Measurements from ENCODE around the gene YARS1. TPM values are rescaled to one million over a fixed set of nuclear protein-coding genes. Genes with fewer than 3 reads are reported as not detected.
A peak's percentile ranks its signal among the peaks of the same experiment; 100 is the strongest.

The YARS1 gene
- total RNA-seq, 3 donors from 2014 or later = 53.8 to 67.5 (median 67.2) TPM

DNA sequence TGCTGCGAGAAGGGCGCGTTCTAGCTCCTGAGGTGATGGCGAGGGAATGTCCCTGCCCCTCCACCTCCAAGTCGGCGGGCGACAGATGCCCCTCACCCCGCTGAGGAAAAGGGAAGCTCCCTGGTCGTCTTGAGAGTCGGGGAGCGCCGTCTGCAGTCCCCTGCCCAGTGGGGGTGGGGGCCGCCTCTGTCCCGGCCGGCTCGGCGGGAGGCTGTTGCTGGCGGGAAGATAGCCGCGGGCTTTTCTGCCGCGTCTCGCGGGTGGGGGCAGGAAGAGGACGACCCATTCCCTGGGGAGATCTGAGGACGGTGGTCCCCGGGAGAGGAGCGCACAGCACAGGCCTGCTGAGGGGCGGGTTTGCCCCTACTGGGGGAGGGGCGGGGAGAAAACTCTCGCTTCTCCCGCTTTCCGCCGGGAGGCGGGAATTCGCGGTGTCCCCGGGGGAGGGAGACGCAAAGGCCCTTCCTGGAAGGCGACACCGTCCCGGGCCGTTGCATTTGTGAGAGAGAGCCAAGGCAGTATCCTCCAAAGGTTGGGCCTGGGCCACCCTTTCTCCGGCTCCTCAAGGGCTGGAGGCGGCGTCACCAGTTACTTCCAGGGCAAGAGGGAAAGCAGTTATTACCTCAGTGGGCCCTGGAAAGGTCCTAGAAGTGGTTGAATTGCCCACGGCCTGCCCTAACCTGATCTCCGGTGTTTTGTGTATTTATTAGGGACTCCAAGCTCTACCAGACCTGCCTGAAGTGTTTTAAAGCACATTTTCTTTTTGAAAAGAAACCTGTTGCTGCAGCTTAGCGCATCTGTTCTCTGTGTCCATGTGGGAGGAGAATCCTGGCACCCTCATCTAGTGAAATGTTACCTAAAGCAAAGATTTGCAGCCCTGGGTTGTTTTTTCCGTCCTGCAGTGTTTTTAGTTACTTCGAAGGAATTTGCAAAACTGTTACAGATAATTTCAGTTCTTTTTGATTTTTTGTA, 943 bp upstream of the YARS1 start:
- H3K4me3 ChIP-seq = peak overlapping the region; percentile 82 to 98 (median 85)
- TF ChIP-seq, protein P1, sequence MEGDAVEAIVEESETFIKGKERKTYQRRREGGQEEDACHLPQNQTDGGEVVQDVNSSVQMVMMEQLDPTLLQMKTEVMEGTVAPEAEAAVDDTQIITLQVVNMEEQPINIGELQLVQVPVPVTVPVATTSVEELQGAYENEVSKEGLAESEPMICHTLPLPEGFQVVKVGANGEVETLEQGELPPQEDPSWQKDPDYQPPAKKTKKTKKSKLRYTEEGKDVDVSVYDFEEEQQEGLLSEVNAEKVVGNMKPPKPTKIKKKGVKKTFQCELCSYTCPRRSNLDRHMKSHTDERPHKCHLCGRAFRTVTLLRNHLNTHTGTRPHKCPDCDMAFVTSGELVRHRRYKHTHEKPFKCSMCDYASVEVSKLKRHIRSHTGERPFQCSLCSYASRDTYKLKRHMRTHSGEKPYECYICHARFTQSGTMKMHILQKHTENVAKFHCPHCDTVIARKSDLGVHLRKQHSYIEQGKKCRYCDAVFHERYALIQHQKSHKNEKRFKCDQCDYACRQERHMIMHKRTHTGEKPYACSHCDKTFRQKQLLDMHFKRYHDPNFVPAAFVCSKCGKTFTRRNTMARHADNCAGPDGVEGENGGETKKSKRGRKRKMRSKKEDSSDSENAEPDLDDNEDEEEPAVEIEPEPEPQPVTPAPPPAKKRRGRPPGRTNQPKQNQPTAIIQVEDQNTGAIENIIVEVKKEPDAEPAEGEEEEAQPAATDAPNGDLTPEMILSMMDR (IDR thresholded peaks at IDR 0.05) = no peak
- peak in 2 of 3 donors; percentile 36 to 58 for TF ChIP-seq POLR2AphosphoS5 (IDR thresholded peaks at IDR 0.05)
- TF ChIP-seq POLR2A (IDR thresholded peaks at IDR 0.05) = no peak
- H3K27me3 ChIP-seq = no peaks in the 10 kb centered on the region
- H3K4me1 ChIP-seq = peaks cover 0 to 12% of the 10 kb centered on the region in 2 donors
- intact Hi-C loops (cut with DNase I; ENCODE audit: low total_unique reads) = no loop called here
- peak; percentile 63 to 76 for DNase-seq (ENCODE audit: low spot score in 2 of 2)
- no peaks in the 10 kb centered on the region for H3K36me3 ChIP-seq
- H3K27ac ChIP-seq = peak overlapping the region; percentile 97 to 98
- H3K9me3 ChIP-seq = no peaks in the 10 kb centered on the region

DNA sequence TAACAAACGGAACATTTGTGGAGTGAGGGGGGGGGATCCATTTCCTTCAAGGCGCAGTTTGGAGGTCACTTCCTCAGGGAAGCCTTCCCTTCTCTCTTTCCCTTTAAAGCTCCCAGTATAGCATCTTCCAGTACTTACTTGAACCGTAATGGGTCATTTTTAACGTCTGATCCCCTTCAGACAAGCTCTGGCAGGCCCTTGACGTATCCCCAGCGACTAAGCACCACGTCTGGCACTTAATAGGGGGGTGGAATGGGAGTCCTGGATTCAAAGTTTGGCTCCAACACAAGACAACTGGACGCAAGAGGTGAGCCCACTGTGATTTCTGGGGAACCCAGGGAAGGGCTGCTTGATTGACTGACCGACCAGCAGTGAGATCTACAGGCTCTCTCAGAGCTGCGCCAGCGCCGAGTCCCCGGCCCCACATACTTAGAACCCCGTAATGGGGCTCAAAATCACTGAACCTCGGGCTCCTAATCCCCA, 441 bp downstream of the YARS1 start:
- peak overlapping the region; percentile 97 to 98 for H3K27ac ChIP-seq
- no peaks in the 10 kb centered on the region for H3K36me3 ChIP-seq
- TF ChIP-seq POLR2A (IDR thresholded peaks at IDR 0.05) (no peak), POLR2AphosphoS5 (IDR thresholded peaks at IDR 0.05) (no peak)
- TF ChIP-seq, protein P1 (IDR thresholded peaks at IDR 0.05) = no peak
- peak overlapping the region; percentile 82 to 98 (median 85) for H3K4me3 ChIP-seq
- H3K9me3 ChIP-seq = no peaks in the 10 kb centered on the region
- peaks cover 0 to 12% of the 10 kb centered on the region in 2 donors for H3K4me1 ChIP-seq
- H3K27me3 ChIP-seq = no peaks in the 10 kb centered on the region
- intact Hi-C loops (cut with DNase I; ENCODE audit: low total_unique reads) = no loop called here
- DNase-seq (ENCODE audit: low spot score in 2 of 2) = no peak

- TF ChIP-seq POLR2AphosphoS5 (IDR thresholded peaks at IDR 0.05) = no peak
- TF ChIP-seq, protein P1 (IDR thresholded peaks at IDR 0.05) = no peak
- no peak for TF ChIP-seq POLR2A (IDR thresholded peaks at IDR 0.05)
- Histone ChIP-seq H3K27ac (no peak overlapping the region), H3K27me3 (no peaks in the 10 kb centered on the region), H3K4me3 (no peak overlapping the region), H3K9me3 (no peaks in the 10 kb centered on the region), H3K4me1 (peaks cover 0 to 8% of the 10 kb centered on the region in 2 donors), H3K36me3 (no peaks in the 10 kb centered on the region)
- DNase-seq (ENCODE audit: low spot score in 2 of 2) = no peak
- intact Hi-C loops (cut with DNase I; ENCODE audit: low total_unique reads) = no loop called here
Observed at GRCh38 chr1:32813941-32814739, 3.0 kb downstream of the YARS1 start.

- TF ChIP-seq POLR2AphosphoS5 (IDR thresholded peaks at IDR 0.05) (no peak), POLR2A (IDR thresholded peaks at IDR 0.05) (no peak)
- TF ChIP-seq, protein P1 (IDR thresholded peaks at IDR 0.05) = no peak
- no peak overlapping the region for H3K27ac ChIP-seq
- H3K36me3 ChIP-seq = no peaks in the 10 kb centered on the region
- no peaks in the 10 kb centered on the region for H3K27me3 ChIP-seq
- intact Hi-C loops (cut with DNase I; ENCODE audit: low total_unique reads) = no loop called here
- DNase-seq (ENCODE audit: low spot score in 2 of 2) = no peak
- H3K9me3 ChIP-seq = no peaks in the 10 kb centered on the region
- no peaks in the 10 kb centered on the region for H3K4me1 ChIP-seq
- H3K4me3 ChIP-seq = no peak overlapping the region
Observed at GRCh38 chr1:32811917-32812316, 5.2 kb downstream of the YARS1 start.

All from breast epithelium (tissue), 4 donors.